ENCODE measurements around the gene CCL17.

GRCh38 chr16:57401943-57402640, 2.5 kb upstream of the CCL17 start:
- TF ChIP-seq CTCF (IDR thresholded peaks at IDR 0.05) = no peak
- no peak for TF ChIP-seq POLR2A (IDR thresholded peaks at IDR 0.05)

Measured in ovary (tissue), 3 donors.